Spleen (tissue), 7 donors: ENCODE measurements around the gene ACP3.

Source experiments
- POLR2A ChIP-seq, 3 donors: fragments of 450-650 bp; IDR thresholded peaks; one replicate each; pipeline ENCODE4 v1.5.1; 2017; ENCODE audit warnings: antibody characterized with exemption in 3 of 3, mild to moderate bottlenecking in 1 of 3
- POLR2AphosphoS5 ChIP-seq, 3 donors: sonication (generic); formaldehyde crosslinking; IDR thresholded peaks; one replicate each; pipeline ENCODE4 v1.5.1; 2017; ENCODE audit warnings: antibody characterized with exemption in 3 of 3
- TF ChIP-seq, protein P1 (sequence below), 11 experiments: fragments of 200-600 bp in 7 of 11; fragments of 450-650 bp in 4 of 11; sonication (generic) in 4 of 11; IDR thresholded peaks in 8 of 11; conservative IDR thresholded peaks in 3 of 11; 1 replicate in 7 of 11; 2 replicates in 4 of 11; pipeline versions ENCODE4 v1.4.0 to v1.8.0; 2016 to 2021; ENCODE audit warnings: antibody characterized with exemption in 11 of 11, inconsistent platforms in 4 of 11, mild to moderate bottlenecking in 1 of 11
- donor health status: DM: no; HTN: no; CAD: no; lungs with moderate emphysema.
- donor health status: DM: no; HTN: no; CAD: no.
- donor health status: DM: no; HTN: no; CAD: no.

DNA sequence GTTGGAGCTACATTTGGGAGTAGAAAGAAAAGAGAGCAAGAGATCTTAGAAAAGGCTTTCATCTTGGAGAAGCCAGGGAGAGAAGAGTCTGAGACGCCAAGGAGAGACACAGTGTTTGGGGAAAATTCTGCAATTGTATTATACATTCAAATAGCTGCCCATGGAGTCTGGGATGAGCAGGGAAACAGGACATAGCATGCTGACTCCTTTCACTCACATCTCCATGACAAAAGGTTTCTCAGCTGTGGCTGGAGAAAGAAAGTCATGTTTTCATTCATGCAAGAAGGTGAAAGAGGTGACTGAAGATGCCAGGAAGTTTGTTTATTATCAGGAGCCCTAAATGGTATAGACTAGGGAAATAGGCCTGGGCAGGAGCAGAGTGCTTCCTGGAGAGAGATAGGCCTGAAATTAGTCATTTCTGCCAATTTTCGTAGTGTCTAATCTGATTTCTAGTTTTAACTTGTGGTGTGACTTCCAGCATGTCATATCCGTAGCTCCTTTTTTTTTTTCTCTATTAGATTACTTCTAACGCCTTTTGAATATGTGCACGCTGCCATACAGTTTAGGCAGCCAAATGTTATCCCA is 34.1 kb downstream of the ACP3 start:
- TF ChIP-seq, protein P1, sequence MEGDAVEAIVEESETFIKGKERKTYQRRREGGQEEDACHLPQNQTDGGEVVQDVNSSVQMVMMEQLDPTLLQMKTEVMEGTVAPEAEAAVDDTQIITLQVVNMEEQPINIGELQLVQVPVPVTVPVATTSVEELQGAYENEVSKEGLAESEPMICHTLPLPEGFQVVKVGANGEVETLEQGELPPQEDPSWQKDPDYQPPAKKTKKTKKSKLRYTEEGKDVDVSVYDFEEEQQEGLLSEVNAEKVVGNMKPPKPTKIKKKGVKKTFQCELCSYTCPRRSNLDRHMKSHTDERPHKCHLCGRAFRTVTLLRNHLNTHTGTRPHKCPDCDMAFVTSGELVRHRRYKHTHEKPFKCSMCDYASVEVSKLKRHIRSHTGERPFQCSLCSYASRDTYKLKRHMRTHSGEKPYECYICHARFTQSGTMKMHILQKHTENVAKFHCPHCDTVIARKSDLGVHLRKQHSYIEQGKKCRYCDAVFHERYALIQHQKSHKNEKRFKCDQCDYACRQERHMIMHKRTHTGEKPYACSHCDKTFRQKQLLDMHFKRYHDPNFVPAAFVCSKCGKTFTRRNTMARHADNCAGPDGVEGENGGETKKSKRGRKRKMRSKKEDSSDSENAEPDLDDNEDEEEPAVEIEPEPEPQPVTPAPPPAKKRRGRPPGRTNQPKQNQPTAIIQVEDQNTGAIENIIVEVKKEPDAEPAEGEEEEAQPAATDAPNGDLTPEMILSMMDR (IDR thresholded peaks at IDR 0.05 in 8 of 11, conservative IDR thresholded peaks at IDR 0.05 in 3 of 11) = no peak
- no peak for TF ChIP-seq POLR2A (IDR thresholded peaks at IDR 0.05)
- TF ChIP-seq POLR2AphosphoS5 (IDR thresholded peaks at IDR 0.05) = no peak
